Esophagus muscularis mucosa (tissue), 4 donors: ENCODE data around the gene FAM241B. TPM values are rescaled to one million over a fixed set of nuclear protein-coding genes. Genes with fewer than 3 reads are reported as not detected.

Experiments
- DNase-seq: peaks from one replicate; pipeline ENCODE4 v3.0.0-alpha.2; 2017; ENCODE audit errors: extremely low spot score
- H3K27ac ChIP-seq, 4 donors: fragments of 200-600 bp; sonication (generic); replicated peaks in 1 of 4; 1 replicate in 3 of 4; 2 replicates in 1 of 4; pipeline ENCODE4 v1.5.1; 2016 to 2019; ENCODE audit warnings: mild to moderate bottlenecking in 1 of 4
- H3K27me3 ChIP-seq, 4 donors: fragments of 200-600 bp; sonication (generic); one replicate each; pipeline versions ENCODE4 v1.5.1 to v1.6.0; 2016 to 2019
- H3K36me3 ChIP-seq, 4 donors: fragments of 200-600 bp; sonication (generic); one replicate each; pipeline ENCODE4 v1.5.1; 2016 to 2019
- H3K4me1 ChIP-seq, 4 donors: fragments of 200-600 bp; sonication (generic); one replicate each; pipeline ENCODE4 v1.5.1; 2016 to 2019
- H3K4me3 ChIP-seq, 4 donors: fragments of 200-600 bp; sonication (generic); 1 replicate in 2 of 4; 2 replicates in 2 of 4; pipeline ENCODE4 v1.5.1; 2016 to 2019; ENCODE audit warnings: mild to moderate bottlenecking in 4 of 4, moderate library complexity in 1 of 4
- H3K9me3 ChIP-seq, 4 donors: fragments of 200-600 bp; sonication (generic); 1 replicate in 3 of 4; 2 replicates in 1 of 4; pipeline ENCODE4 v1.5.1; 2016 to 2019
- EP300 ChIP-seq: sonication (generic); formaldehyde crosslinking; IDR thresholded peaks from one replicate; pipeline ENCODE4 v1.6.1; 2017; ENCODE audit warnings: antibody characterized with exemption
- POLR2A ChIP-seq: fragments of 450-650 bp; IDR thresholded peaks from one replicate; pipeline ENCODE4 v1.6.1; 2017; ENCODE audit warnings: antibody characterized with exemption, moderate library complexity, mild to moderate bottlenecking, low read depth
- POLR2AphosphoS5 ChIP-seq, 2 donors: sonication (generic); formaldehyde crosslinking; IDR thresholded peaks; one replicate each; pipeline ENCODE4 v1.6.1; 2017; ENCODE audit warnings: antibody characterized with exemption in 2 of 2
- WGBS: methylation state at CpG from one replicate; pipeline ENCODE4 v1.1.5; 2018; 5-methylcytosine and 5-hydroxymethylcytosine counted together
- intact Hi-C: fragments of 100-400 bp; cut with DNase I; formaldehyde crosslinking; loops from one replicate; pipeline ENCODE4 v1.15.1; 2023
- total RNA-seq, 4 donors: library from RNA; depleted of rRNA; stranded (reverse); fragments of >200 nt; gene quantifications; one replicate each; pipeline versions ENCODE4 v1.1.0 to v1.2.1, GENCODE V29; 2016
- TF ChIP-seq, protein P1 (sequence below), 3 experiments: fragments of 200-600 bp in 2 of 3; fragments of 450-650 bp in 1 of 3; sonication (generic) in 2 of 3; IDR thresholded peaks; one replicate each; pipeline ENCODE4 v1.5.1; 2017 to 2019; ENCODE audit warnings: antibody characterized with exemption in 3 of 3, mild to moderate bottlenecking in 2 of 3, moderate library complexity in 1 of 3

Gene FAM241B
- total RNA-seq, 4 donors from 2014 or later, result 2.0 to 9.1 (median 6.5) TPM

DNA sequence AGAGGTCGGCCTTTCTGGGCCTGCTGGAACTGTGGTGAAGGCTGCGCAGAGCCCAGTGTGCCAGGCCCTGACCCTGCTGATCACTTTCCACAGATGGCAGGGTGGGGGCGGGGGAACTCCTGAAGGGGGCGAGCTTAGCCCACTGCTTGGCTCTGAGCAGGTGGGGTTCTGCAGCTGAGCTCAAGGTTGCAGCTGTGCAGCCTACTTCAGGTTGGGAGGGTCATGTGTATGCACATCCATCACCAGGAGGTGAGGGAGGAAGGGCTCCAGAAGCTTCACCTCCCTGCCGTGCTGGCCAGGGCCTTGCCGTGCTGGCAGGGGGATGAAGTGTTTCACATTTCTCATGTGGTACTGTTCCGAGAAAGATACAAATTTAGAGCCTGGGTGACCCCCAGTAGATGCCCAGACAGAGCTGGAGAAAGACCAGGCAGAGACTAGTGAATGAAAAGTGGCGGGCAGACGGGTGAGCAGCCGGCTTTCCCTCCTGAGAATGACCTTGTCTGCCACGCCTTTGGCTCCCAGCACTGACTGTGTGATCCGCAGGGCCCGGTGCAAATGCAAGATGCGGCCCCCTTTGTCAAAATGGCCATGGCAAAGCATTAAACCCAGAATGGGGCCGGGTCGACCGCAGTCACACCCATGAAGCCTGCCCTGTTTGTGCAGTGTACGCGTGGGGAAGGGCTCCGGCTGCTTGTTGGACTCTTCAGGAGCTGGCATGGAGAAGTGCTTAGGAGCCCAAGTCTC is 25.2 kb downstream of the FAM241B start:
- Histone ChIP-seq H3K9me3 (no peaks in the 10 kb centered on the region), H3K36me3 (no peaks in the 10 kb centered on the region), H3K4me1 (no peaks in the 10 kb centered on the region), H3K4me3 (no peak overlapping the region), H3K27ac (no peak overlapping the region), H3K27me3 (peaks cover 0 to 47% (median 0%) of the 10 kb centered on the region in 4 donors)
- no peak for DNase-seq
- 82% methylated on average over 11 of the region's 20 CpGs for WGBS
- TF ChIP-seq EP300, result no peak
- TF ChIP-seq POLR2AphosphoS5 (IDR thresholded peaks at IDR 0.05), result no peak
- TF ChIP-seq, protein P1, sequence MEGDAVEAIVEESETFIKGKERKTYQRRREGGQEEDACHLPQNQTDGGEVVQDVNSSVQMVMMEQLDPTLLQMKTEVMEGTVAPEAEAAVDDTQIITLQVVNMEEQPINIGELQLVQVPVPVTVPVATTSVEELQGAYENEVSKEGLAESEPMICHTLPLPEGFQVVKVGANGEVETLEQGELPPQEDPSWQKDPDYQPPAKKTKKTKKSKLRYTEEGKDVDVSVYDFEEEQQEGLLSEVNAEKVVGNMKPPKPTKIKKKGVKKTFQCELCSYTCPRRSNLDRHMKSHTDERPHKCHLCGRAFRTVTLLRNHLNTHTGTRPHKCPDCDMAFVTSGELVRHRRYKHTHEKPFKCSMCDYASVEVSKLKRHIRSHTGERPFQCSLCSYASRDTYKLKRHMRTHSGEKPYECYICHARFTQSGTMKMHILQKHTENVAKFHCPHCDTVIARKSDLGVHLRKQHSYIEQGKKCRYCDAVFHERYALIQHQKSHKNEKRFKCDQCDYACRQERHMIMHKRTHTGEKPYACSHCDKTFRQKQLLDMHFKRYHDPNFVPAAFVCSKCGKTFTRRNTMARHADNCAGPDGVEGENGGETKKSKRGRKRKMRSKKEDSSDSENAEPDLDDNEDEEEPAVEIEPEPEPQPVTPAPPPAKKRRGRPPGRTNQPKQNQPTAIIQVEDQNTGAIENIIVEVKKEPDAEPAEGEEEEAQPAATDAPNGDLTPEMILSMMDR (IDR thresholded peaks at IDR 0.05), result no peak
- no peak for TF ChIP-seq POLR2A
- intact Hi-C loops, result no loop called here

DNA sequence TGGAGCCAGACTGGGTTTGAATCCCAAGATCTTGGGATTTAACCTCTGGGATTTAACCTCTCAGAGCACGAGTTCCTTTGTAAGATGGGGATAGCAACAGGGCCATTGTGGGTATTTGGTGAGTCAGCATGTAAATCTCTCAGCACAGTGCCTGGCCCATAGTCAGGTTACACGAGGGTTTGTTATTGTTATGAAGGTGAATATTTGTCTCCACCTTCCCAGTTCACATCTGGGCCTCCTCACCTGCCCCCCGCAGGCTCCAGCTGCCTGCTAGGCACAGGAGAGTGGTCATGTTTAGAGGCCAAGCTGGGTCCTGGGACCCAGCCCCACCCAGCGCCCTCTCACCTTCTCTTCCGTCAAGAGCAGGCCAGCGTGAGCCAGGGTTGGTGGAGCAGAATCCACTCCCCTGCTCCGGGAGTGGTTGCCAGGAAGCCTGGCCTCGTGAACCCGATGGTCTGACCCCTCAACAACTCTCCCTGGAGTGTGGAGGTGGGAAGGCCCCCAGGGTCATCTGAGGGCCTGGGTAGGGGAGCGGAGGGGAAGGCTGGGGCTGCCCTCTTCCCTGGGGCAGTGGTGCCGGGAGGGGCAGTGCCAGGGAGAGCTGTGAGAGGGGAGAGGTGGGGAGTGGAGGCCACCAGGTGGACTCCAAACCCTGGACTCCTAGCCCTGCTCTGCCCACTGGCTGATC is 26.0 kb downstream of the FAM241B start:
- no peak overlapping the region for H3K4me3 ChIP-seq
- intact Hi-C loops, result no loop called here
- peaks cover 0 to 47% (median 0%) of the 10 kb centered on the region in 4 donors for H3K27me3 ChIP-seq
- WGBS, result 90% methylated on average over 9 of the region's 11 CpGs
- no peaks in the 10 kb centered on the region for H3K36me3 ChIP-seq
- H3K4me1 ChIP-seq, result no peaks in the 10 kb centered on the region
- no peaks in the 10 kb centered on the region for H3K9me3 ChIP-seq
- DNase-seq, result no peak
- no peak overlapping the region for H3K27ac ChIP-seq
- TF ChIP-seq POLR2AphosphoS5 (IDR thresholded peaks at IDR 0.05) (no peak), EP300 (no peak), POLR2A (no peak)
- TF ChIP-seq, protein P1 (IDR thresholded peaks at IDR 0.05), result no peak

DNA sequence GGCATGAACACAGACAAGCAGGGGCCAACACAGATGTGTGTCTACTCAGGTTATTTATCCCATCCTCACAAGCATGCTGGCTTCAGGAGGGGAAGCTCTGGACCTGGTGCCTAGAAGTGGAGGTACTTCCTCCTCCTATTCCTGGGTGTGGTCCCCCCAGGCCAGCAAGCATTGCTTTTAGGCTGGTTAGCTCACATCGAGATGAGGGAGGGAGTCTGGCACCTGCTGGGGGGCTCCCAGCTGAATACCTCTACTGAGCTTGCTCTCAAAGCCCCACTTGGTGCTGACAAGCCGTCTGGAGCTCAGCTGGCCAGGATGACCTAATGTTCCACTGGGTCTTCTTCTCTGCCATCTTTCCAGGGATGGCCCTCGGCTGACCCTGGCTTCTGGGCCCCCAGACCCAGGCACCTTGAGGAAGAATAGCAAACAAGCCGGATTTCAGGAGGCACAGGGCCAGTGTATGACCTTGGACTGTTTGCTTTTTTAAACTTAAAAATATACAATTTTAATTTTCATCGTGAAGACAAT is 26.8 kb downstream of the FAM241B start:
- TF ChIP-seq EP300, result no peak
- no peak for TF ChIP-seq POLR2A
- TF ChIP-seq, protein P1 (IDR thresholded peaks at IDR 0.05), result no peak
- no peak for TF ChIP-seq POLR2AphosphoS5 (IDR thresholded peaks at IDR 0.05)
- intact Hi-C loops, result no loop called here
- H3K36me3 ChIP-seq, result no peaks in the 10 kb centered on the region
- H3K4me3 ChIP-seq, result no peak overlapping the region
- H3K27me3 ChIP-seq, result peaks cover 0 to 46% (median 0%) of the 10 kb centered on the region in 4 donors
- 56% methylated on average over 3 of the region's 5 CpGs for WGBS
- H3K9me3 ChIP-seq, result no peaks in the 10 kb centered on the region
- no peak overlapping the region for H3K27ac ChIP-seq
- H3K4me1 ChIP-seq, result no peaks in the 10 kb centered on the region
- DNase-seq, result no peak

DNA sequence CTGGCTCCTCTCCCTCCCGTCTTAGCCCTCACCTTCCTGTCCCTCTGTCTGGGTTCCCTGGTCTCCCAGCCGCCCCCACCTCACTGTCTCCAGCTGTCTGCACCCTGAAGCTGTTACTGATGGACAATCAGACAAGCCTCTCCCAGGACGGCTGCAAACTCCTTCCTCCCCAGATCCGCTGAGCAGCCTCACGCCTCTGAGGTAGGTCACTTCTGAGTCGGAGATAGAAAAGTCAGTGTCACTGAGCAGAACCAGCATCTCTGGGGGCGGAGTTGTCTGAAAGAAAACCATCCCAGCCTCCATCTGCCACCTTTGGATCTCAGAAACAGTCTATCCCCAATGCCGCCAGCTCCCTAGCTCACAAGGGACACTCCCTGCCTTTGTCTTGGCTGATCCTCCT is 27.4 kb downstream of the FAM241B start:
- Histone ChIP-seq H3K4me3 (no peak overlapping the region), H3K36me3 (no peaks in the 10 kb centered on the region), H3K9me3 (no peaks in the 10 kb centered on the region), H3K27ac (no peak overlapping the region), H3K27me3 (peaks cover 0 to 41% (median 0%) of the 10 kb centered on the region in 4 donors), H3K4me1 (no peaks in the 10 kb centered on the region)
- TF ChIP-seq EP300, result no peak
- no peak for TF ChIP-seq POLR2AphosphoS5 (IDR thresholded peaks at IDR 0.05)
- no peak for TF ChIP-seq POLR2A
- TF ChIP-seq, protein P1 (IDR thresholded peaks at IDR 0.05), result no peak
- no peak for DNase-seq
- intact Hi-C loops, result no loop called here
- 42% methylated on average over 8 of the region's 8 CpGs for WGBS
